Smooth muscle cell (in vitro differentiated cells): Measurements from ENCODE around the gene HNRNPA2B1. TPM values are rescaled to one million over a fixed set of nuclear protein-coding genes. Genes with fewer than 3 reads are reported as not detected.

Experiments
- DNase-seq: peaks from one replicate; lab custom pipeline; 2025; ENCODE audit not compliant: unreplicated experiment; lab: John Stamatoyannopoulos, UW
- H2AFZ ChIP-seq: fragments of 200-600 bp; sonication (generic); 2 replicates; pipeline ENCODE4 v1.6.0; 2016; ENCODE audit warnings: antibody characterized with exemption, low read depth, mild to moderate bottlenecking
- H3F3A ChIP-seq: fragments of 200-600 bp; sonication (generic); 2 replicates; pipeline ENCODE4 v1.6.0; 2017; ENCODE audit warnings: antibody characterized with exemption, low read depth
- H3K27ac ChIP-seq: fragments of 200-600 bp; sonication (generic); 2 replicates; pipeline ENCODE4 v1.5.1; 2016; ENCODE audit warnings: low read depth, mild to moderate bottlenecking
- H3K27me3 ChIP-seq: fragments of 200-600 bp; sonication (generic); 2 replicates; pipeline ENCODE4 v1.6.1; 2016; ENCODE audit warnings: low read depth, mild to moderate bottlenecking
- H3K36me3 ChIP-seq: fragments of 200-600 bp; sonication (generic); 2 replicates; pipeline ENCODE4 v1.5.1; 2016; ENCODE audit warnings: low read depth
- H3K4me1 ChIP-seq: fragments of 200-600 bp; sonication (generic); 2 replicates; pipeline ENCODE4 v1.5.1; 2016; ENCODE audit warnings: low read depth
- H3K4me2 ChIP-seq: fragments of 200-600 bp; sonication (generic); 2 replicates; pipeline ENCODE4 v1.6.0; 2016; ENCODE audit warnings: mild to moderate bottlenecking
- H3K4me3 ChIP-seq: fragments of 200-600 bp; sonication (generic); 2 replicates; pipeline ENCODE4 v1.5.1; 2016; ENCODE audit warnings: mild to moderate bottlenecking
- H3K79me2 ChIP-seq: fragments of 200-600 bp; sonication (generic); 2 replicates; pipeline ENCODE4 v1.6.0; 2016; ENCODE audit warnings: low read depth, mild to moderate bottlenecking
- H3K9ac ChIP-seq: fragments of 200-600 bp; sonication (generic); 2 replicates; pipeline ENCODE4 v1.6.0; 2016; ENCODE audit warnings: low read depth
- H3K9me3 ChIP-seq: fragments of 200-600 bp; sonication (generic); replicated peaks from 2 replicates; pipeline ENCODE4 v1.5.1; 2016; ENCODE audit warnings: low read depth
- H4K20me1 ChIP-seq: fragments of 200-600 bp; sonication (generic); 2 replicates; pipeline ENCODE4 v1.6.0; 2016; ENCODE audit warnings: low read depth
- WGBS: methylation state at CpG from one replicate; pipeline ENCODE4 v1.1.7; 2016; ENCODE audit warnings: low lambda C conversion rate; 5-methylcytosine and 5-hydroxymethylcytosine counted together
- polyA plus RNA-seq: library from polyadenylated mRNA; unstranded; fragments of >200 nt; fragmentation: Nextera tagmentation; extraction: Ambion mirVana; gene quantifications from 2 replicates; pipeline ENCODE4 v1.2.1, GENCODE V29; 2016
- total RNA-seq: library from RNA; depleted of rRNA; stranded (reverse); fragments of >200 nt; gene quantifications from 2 replicates; pipeline ENCODE4 v1.2.3, GENCODE V29; 2014
- TF ChIP-seq, protein P1 (sequence below): fragments of 200-600 bp; sonication (generic); IDR thresholded peaks from 2 replicates; pipeline ENCODE4 v1.5.1; 2017; ENCODE audit warnings: borderline replicate concordance, mild to moderate bottlenecking, antibody characterized with exemption; ENCODE audit not compliant: insufficient read depth, poor library complexity, severe bottlenecking

The HNRNPA2B1 gene
- total and polyA plus RNA-seq, 2 experiments from 2014 or later: 158 to 393 TPM

DNA sequence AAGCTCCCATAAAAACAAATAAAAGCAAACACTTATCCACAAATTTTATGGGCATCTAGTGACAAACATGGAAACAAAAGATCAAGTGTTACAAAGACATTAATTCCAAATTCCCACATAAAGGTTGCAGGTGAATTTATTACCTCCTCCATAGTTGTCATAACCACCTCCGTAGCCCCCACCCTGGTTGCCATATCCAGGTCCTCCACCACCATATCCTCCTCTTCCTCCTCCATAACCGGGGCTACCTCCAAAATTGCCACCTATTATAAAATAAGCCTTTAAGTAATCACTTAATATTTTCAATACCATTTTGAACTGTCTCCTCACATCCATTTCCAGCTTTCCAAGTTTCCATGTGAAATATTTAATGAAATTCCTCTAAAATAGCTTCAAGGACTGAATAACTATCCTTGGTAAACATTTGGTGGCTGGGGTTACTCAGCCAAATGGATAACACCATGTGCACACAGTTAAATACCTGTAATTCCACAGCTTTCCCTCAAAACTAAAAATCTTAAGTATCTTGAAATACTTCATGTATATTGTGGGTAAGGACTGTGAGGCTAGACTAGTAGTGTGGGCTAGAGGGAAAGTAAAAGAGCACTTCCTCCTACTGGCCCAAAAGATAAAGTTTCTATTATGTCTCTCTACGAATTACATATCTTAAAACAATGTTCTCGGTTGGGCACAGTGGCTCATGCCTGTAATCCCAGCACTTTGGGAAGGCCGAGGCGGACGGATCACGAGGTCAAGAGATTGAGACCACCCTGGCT, 6.9 kb downstream of the HNRNPA2B1 start:
- DNase-seq: no peak
- Histone ChIP-seq H3K4me2 (peak overlapping the region; percentile 6), H3K36me3 (peaks cover 63% of the 10 kb centered on the region), H3K4me3 (no peak overlapping the region), H3F3A (peaks cover 74% of the 10 kb centered on the region), H3K79me2 (peaks cover 79% of the 10 kb centered on the region), H3K9ac (no peak overlapping the region), H3K4me1 (peaks cover 45% of the 10 kb centered on the region), H2AFZ (no peak overlapping the region), H4K20me1 (peaks cover 100% of the 10 kb centered on the region), H3K27ac (peak overlapping the region; percentile 23), H3K9me3 (no peaks in the 10 kb centered on the region), H3K27me3 (no peaks in the 10 kb centered on the region)
- TF ChIP-seq, protein P1, sequence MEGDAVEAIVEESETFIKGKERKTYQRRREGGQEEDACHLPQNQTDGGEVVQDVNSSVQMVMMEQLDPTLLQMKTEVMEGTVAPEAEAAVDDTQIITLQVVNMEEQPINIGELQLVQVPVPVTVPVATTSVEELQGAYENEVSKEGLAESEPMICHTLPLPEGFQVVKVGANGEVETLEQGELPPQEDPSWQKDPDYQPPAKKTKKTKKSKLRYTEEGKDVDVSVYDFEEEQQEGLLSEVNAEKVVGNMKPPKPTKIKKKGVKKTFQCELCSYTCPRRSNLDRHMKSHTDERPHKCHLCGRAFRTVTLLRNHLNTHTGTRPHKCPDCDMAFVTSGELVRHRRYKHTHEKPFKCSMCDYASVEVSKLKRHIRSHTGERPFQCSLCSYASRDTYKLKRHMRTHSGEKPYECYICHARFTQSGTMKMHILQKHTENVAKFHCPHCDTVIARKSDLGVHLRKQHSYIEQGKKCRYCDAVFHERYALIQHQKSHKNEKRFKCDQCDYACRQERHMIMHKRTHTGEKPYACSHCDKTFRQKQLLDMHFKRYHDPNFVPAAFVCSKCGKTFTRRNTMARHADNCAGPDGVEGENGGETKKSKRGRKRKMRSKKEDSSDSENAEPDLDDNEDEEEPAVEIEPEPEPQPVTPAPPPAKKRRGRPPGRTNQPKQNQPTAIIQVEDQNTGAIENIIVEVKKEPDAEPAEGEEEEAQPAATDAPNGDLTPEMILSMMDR: no peak
- whole genome bisulfite sequencing: 86% methylated on average over 8 of the region's 8 CpGs

DNA sequence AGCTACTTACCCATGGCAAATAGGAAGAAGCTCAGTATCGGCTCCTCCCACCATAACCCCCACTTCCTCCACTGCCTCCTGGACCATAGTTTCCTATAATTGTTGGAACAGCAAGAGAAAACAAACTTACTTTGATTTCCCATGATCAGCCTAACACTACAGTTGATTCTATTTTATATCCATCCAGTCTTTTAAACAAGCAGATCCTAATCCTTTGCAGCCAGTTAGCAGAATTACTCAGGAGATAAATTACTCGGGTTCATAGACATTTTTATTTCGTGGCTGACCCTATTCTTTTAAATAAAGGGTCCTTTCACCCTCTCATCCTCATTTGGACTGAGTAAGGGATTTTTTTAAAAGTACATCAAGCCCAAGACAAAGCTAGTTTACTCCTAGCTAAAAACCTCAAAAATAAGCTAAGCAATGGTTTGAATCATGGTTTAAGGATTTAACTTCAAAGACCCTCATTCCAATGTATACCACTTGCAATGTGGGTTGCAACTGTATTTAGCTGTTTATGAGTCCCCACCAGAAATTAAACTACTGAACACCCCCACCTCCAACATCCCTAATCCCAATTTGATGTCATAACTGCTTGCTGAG, 8.0 kb downstream of the HNRNPA2B1 start:
- H3K9ac ChIP-seq: no peak overlapping the region
- DNase-seq: no peak
- peaks cover 68% of the 10 kb centered on the region for H3K79me2 ChIP-seq
- H3K4me1 ChIP-seq: peaks cover 41% of the 10 kb centered on the region
- H3K4me3 ChIP-seq: no peak overlapping the region
- 95% methylated on average over 3 of the region's 3 CpGs for WGBS
- H3F3A ChIP-seq: peaks cover 82% of the 10 kb centered on the region
- no peaks in the 10 kb centered on the region for H3K27me3 ChIP-seq
- no peak overlapping the region for H3K4me2 ChIP-seq
- H4K20me1 ChIP-seq: peaks cover 100% of the 10 kb centered on the region
- H3K9me3 ChIP-seq: no peaks in the 10 kb centered on the region
- TF ChIP-seq, protein P1: no peak
- H3K36me3 ChIP-seq: peaks cover 63% of the 10 kb centered on the region
- no peak overlapping the region for H2AFZ ChIP-seq
- H3K27ac ChIP-seq: peak overlapping the region; percentile 23

DNA sequence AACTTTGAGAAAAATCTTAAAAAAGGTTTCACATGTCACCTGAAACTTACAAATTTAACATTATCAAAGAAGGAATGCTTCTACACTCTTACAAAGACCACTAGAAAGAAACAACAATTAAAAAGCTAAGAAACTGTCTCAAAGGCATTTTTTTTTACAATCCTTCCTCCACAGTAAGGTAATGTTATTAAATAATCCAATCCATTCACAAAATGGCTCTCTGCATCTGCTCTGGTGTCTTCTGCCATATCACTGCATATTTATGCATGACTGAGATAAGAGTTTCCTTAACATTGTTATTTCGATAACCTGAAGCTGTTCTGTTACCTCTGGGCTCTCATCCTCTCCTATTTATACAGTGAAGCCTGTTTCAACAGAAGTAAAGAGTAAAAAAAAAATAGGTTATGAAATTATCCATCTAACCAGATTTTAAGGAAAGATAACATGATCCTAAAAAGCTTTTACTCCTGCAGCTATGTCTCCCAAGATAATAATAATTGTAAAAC, 8.5 kb downstream of the HNRNPA2B1 start:
- DNase-seq: no peak
- no peak overlapping the region for H3K9ac ChIP-seq
- no peaks in the 10 kb centered on the region for H3K27me3 ChIP-seq
- no peaks in the 10 kb centered on the region for H3K9me3 ChIP-seq
- H4K20me1 ChIP-seq: peaks cover 100% of the 10 kb centered on the region
- H3K4me3 ChIP-seq: no peak overlapping the region
- peaks cover 35% of the 10 kb centered on the region for H3K4me1 ChIP-seq
- no peak overlapping the region for H2AFZ ChIP-seq
- TF ChIP-seq, protein P1: no peak
- H3K36me3 ChIP-seq: peaks cover 62% of the 10 kb centered on the region
- no peak overlapping the region for H3K4me2 ChIP-seq
- H3F3A ChIP-seq: peaks cover 82% of the 10 kb centered on the region
- H3K27ac ChIP-seq: peak overlapping the region; percentile 20
- 91% methylated on average over 1 of the region's 1 CpG for WGBS
- peaks cover 63% of the 10 kb centered on the region for H3K79me2 ChIP-seq
